PC-9 (cell line): ENCODE measurements around the gene TENM4.

Source experiments
- EZH2 ChIP-seq: fragments of 200-600 bp; sonication (generic); IDR thresholded peaks from 2 replicates; pipeline ENCODE4 v1.8.0; 2017; ENCODE audit warnings: antibody characterized with exemption, low read depth
- TF ChIP-seq, protein P1 (sequence below): fragments of 200-600 bp; sonication (generic); conservative IDR thresholded peaks from 2 replicates; pipeline ENCODE4 v1.6.1; 2017; ENCODE audit warnings: mixed run types, antibody characterized with exemption, mild to moderate bottlenecking, moderate library complexity

GRCh38 chr11:79321263-79321662, 119.6 kb downstream of the TENM4 start:
- TF ChIP-seq, protein P1, sequence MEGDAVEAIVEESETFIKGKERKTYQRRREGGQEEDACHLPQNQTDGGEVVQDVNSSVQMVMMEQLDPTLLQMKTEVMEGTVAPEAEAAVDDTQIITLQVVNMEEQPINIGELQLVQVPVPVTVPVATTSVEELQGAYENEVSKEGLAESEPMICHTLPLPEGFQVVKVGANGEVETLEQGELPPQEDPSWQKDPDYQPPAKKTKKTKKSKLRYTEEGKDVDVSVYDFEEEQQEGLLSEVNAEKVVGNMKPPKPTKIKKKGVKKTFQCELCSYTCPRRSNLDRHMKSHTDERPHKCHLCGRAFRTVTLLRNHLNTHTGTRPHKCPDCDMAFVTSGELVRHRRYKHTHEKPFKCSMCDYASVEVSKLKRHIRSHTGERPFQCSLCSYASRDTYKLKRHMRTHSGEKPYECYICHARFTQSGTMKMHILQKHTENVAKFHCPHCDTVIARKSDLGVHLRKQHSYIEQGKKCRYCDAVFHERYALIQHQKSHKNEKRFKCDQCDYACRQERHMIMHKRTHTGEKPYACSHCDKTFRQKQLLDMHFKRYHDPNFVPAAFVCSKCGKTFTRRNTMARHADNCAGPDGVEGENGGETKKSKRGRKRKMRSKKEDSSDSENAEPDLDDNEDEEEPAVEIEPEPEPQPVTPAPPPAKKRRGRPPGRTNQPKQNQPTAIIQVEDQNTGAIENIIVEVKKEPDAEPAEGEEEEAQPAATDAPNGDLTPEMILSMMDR, result no peak
- no peak for TF ChIP-seq EZH2
